Measurements from ENCODE around the gene WDPCP.
"Not testable (repeated sequence)": the region's sequence is repeated elsewhere in the genome, so short reads cannot be mapped to it uniquely, and the experiment has no call there.

WDPCP gene

GRCh38 chr2:63588385-63589147 lies at the start of gene WDPCP, which contains the start of gene MDH1:
Gene WDPCP, minus strand, starts transcription at chr2:63588477. Its CDS starts 206 bp downstream, at chr2:63588271.
Gene MDH1, plus strand, starts transcription at chr2:63588963. Its CDS starts 81 bp downstream, at chr2:63589044.
- peak; percentile 99 for DNase-seq (ENCODE audit: low spot score)

GRCh38 chr2:63632382-63632781 lies 44.1 kb upstream of the WDPCP start:
- DNase-seq (ENCODE audit: low spot score): no peak

GRCh38 chr2:63631501-63631900 lies 43.2 kb upstream of the WDPCP start:
- DNase-seq (ENCODE audit: low spot score): no peak

- DNase-seq (ENCODE audit: low spot score): no peak
Observed at GRCh38 chr2:63628403-63628942, 40.2 kb upstream of the WDPCP start.

GRCh38 chr2:63627866-63628265 lies 39.6 kb upstream of the WDPCP start:
- no peak for DNase-seq (ENCODE audit: low spot score)

- not testable (repeated sequence) for DNase-seq (ENCODE audit: low spot score)
Observed at GRCh38 chr2:63623763-63624162, 35.5 kb upstream of the WDPCP start.

GRCh38 chr2:63622751-63623150 lies 34.5 kb upstream of the WDPCP start:
- DNase-seq (ENCODE audit: low spot score): no peak

- DNase-seq (ENCODE audit: low spot score): no peak
Observed at GRCh38 chr2:63619328-63619727, 31.1 kb upstream of the WDPCP start.

- no peak for DNase-seq (ENCODE audit: low spot score)
Observed at GRCh38 chr2:63617366-63617765, 29.1 kb upstream of the WDPCP start.

GRCh38 chr2:63614983-63615945 lies 27.0 kb upstream of the WDPCP start:
- DNase-seq (ENCODE audit: low spot score): no peak

- DNase-seq (ENCODE audit: low spot score): no peak
Observed at GRCh38 chr2:63614448-63614968, 26.2 kb upstream of the WDPCP start.

GRCh38 chr2:63613391-63613901 lies 25.2 kb upstream of the WDPCP start:
- no peak for DNase-seq (ENCODE audit: low spot score)

- DNase-seq (ENCODE audit: low spot score): no peak
Observed at GRCh38 chr2:63610525-63610924, 22.2 kb upstream of the WDPCP start.

- DNase-seq (ENCODE audit: low spot score): not testable (repeated sequence)
Observed at GRCh38 chr2:63608865-63609264, 20.6 kb upstream of the WDPCP start.

GRCh38 chr2:63604666-63605065 lies 16.4 kb upstream of the WDPCP start:
- no peak for DNase-seq (ENCODE audit: low spot score)

- no peak for DNase-seq (ENCODE audit: low spot score)
Observed at GRCh38 chr2:63600881-63601460, 12.7 kb upstream of the WDPCP start.

- DNase-seq (ENCODE audit: low spot score): no peak
Observed at GRCh38 chr2:63598981-63599380, 10.7 kb upstream of the WDPCP start.

- DNase-seq (ENCODE audit: low spot score): no peak
Observed at GRCh38 chr2:63596401-63596883, 8.2 kb upstream of the WDPCP start.

GRCh38 chr2:63594660-63595059 lies 6.4 kb upstream of the WDPCP start:
- peak; percentile 12 for DNase-seq (ENCODE audit: low spot score)

- DNase-seq (ENCODE audit: low spot score): peak; percentile 14
Observed at GRCh38 chr2:63591566-63592175, 3.4 kb upstream of the WDPCP start.
